NOMO-1 treated with DMSO at 0.1 percent for 48 hours (cell line): ENCODE data around the gene NUDT1.
A peak's percentile ranks its signal among the peaks of the same experiment; 100 is the strongest.

ENCODE experiments used
- DNase-seq: peaks from one replicate; lab custom pipeline; 2025; ENCODE audit not compliant: unreplicated experiment; lab: John Stamatoyannopoulos, UW

Gene NUDT1

DNA sequence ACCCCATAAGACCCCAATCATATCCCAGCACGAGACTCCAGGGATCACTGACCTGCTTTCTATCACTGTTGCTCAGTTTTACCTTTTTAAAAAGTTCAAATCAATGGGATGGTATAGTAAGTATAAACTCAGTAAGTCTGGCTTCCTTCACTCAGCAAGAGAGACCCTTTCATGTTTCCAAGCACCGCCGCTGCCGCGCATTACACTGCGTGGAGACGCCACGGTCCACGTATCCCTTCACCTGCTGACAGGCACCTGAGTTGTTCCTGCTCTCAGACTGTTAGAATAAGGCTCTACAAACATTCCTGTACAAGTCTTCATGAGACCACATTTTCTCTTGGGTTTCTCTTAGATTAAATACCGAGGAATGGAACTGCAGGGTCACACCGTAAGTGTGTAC is 37.6 kb upstream of the NUDT1 start:
- DNase-seq = no peak

DNA sequence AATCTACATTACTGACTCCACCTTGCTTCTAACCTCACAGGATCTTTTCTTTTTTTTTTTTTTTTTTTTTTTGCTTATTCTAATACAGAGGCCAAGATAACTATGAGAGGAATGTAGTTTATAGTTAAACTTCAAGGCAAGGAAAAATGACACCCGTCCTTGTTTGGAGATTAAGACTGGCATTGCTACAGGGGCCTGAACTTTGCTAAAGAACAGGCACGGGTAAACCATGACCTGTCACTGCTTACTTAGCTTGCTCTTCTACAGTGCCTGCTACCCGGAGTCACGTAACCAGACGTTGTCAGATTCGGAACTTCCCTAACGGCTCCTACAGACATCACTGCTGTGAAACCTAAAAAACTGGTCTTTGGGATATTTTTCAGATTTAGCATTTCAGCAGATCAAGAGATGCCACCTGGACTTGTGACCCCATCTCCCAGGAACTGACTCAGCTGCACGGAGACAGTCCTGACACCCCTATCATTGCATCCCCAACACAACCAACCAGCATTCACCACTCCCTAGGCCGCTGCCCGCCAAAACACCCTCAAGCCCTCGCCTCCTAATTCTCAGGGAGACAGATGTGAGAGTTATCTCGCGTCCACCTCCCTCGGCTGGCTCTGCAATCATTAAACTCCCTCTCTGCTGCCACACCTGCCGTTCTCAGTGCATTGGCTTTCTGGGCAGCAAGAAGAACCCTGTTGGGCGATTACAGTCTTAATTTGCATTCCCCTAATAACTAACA is 36.8 kb upstream of the NUDT1 start:
- DNase-seq = no peak

DNA sequence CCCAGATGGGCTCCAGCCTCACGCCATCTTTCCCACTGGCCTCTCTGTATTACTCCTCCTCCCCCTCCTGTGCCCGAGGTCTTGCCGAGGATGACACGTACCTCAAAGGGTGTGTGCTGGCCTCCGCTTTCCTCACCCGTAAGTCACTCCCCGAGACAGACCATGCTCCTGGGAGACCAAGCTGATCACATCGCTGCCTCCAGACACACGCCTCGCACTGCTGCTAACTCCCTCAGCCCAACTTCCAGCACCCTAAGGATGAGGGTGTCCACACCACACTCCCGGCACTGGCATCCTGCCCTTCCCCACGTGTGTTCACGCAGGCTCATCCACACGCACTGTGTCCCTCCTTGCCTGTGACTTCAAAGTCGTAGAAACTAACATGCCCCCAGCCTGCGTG is 33.3 kb upstream of the NUDT1 start:
- DNase-seq = no peak

DNA sequence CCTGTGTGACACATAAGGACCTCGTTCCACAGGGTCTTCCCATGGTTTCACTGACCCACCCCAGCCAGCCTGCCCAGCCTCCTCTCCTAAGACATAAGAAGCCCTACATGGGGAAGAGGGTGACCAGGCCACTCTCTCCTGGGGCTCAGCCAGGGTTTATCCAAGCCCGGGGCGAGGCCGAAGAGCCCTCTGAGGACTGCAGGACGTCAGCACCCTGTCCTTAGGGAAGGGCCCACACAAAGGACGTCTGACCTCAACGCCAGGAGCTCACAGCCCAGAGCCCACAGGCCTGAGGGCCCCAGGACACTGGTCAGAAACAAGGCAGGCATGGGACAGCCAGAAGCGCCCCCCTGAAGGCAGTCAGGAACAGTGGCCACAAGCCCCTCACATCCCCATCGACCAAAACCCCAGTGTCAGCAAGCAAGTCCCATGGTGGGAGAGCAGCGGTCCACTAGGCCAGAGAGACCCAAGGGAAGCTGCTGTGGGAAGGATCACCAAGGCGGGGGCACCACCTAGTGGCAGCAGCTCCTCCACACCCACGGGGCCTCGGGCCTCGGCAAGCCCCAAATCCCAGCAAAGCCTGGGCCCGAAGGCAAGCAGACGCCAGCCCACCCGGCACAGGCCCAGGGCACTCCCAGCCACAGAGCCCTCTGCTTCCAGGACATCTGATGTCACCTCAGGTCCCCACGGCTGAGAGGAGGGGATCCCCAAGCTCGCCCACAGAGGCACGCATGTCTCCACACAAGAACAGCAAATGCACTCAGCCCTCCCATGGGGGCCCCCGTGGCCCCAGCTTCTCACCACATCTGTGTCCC is 32.7 kb upstream of the NUDT1 start:
- peak; percentile 0 for DNase-seq

DNA sequence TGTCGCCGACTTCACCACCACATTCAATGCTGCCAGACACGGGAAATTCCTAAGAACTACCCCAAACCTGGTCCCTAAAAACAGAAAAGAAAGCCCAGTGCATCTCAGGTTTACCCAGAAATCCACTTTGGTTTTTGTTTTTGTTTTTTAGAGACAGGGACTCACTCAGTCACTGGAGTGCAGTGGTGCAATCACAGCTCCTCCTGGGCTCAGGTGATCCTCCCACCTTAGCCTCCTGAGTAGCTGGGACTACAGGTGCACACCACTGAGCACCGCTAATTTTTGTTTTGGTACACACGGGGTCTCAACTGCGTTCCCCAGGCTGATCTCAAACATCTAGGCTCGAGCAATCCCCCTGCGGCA is 32.1 kb upstream of the NUDT1 start:
- DNase-seq = no peak

DNA sequence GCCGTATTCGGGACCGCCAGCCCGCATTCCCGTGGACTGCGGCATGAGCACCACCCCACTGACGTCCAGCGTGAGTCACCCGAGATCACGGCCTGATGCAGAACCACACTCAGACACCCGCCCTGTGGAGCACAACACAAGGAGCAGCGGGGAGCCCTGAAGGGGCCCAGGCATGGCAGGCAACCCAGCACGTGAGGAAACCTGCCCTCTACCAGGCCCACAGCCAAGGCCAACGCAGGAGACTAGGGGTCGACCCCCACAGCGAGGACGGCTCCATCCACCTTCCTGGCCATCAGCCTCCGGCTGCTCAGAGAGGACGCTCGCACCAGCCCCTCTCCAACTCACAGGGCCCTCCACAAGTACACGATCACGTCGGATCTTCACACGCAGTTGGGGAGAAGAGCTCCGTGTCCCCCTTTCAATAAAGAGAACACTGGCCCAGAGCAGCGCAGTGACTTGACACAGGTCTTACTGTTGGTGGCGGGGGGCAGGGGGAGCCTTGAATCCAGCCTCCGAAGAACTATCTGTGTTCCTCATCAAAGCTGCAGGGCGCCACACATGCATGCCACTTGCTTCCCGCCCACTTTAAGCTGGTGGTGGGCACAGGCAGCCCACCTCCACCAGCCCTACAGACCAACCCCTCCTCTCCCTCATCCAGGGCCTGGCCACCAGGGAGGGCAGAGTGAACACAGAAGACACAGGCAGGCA is 31.3 kb upstream of the NUDT1 start:
- DNase-seq = no peak

DNA sequence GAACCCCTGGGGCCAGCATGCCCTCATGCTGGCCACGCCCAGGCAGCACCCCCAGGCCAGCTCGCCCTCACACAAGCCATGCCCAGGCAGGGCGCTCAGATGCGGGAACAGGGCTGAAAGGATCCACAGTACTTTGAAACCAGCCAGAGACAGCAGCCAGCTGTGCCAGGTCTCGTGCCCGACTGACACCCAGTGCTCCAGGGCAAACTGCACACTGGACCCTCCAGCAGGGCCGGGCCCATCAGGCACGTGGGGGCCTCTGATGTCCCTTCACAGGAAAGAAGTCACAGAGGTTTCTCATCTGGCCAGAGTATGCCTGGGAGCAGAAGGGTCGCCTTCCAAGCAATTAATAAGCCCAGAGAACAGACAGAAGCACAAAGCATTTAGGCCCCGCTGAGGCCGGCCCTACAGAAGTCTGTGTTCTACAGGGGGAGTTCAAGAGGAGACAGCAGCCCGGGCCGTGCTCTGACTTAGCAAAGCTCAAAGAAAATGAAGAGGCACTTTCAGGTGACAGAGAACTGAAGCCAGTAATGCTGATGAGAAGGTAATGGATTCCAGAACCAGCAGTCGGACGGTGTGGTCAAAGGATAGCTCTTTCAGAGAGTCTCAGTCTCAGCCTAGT is 30.7 kb upstream of the NUDT1 start:
- no peak for DNase-seq

DNA sequence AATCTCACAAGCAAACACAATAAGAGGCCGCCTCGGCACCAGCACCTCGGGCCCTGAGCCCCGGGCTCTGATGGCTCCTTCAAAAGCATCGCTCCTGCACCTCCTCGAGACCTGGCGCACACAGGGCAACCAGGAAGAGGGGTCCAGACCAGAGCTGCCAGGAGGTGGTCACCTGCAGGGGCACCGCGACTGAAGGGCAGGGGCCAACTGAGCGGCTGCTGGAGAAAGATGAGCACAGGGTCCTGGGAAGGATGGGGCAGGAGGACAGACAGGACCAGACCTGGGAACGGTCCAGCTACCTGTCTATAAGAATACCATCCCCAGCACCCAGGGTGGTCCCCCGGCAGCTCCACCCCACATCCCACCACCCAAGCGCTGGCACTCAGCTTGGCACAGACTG is 30.1 kb upstream of the NUDT1 start:
- DNase-seq = no peak

DNA sequence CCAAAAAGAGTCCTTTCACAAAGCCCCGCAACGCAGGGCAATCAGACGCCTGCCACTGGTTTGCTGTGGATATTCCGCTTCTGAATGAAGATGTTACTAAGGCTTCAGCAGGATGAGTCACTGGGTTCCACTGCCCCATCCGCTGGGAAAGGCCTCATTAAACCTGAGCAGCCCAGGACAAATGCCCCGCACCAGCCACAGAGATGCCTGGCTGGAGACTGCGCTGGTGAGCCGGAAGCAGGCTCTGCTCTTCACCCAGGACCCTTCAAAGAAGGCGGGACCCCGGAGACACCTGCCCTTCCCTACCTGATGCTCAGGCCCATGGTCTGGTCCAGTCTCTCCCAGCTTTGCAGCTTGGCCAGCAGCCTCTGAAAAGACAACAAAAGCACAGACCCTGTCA is 29.1 kb upstream of the NUDT1 start:
- DNase-seq = no peak

DNA sequence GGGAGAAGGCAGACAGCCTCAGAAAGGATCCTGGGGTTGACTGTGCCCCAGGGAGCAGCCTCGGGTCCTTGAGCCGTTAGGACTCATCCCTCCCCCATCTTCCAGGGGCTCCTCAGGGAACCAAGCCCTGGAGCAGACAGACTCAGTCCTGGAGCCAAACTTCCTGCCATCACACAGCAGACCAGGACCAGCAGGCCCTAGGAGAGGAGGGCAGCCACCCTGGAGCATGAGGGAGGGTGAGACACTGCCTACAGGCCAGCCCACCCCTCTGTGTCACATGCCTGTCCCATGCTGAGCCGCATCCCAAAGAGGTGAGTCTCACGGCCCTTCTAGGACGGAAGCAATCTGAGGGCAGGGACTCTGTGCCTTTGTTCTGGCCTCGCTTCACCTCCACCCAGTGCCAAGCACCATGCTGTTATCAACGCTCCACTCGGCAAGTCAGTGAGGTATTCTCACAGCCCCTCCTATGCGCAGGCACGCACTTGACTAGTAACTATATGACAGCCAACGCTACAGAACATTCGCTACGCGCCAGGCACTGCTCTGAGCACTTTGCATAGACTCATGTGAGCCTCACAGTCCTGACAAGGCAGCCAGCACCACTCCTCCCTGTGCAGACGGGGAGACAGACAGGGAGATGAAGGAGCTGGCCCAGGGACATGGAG is 28.3 kb upstream of the NUDT1 start:
- DNase-seq = no peak

DNA sequence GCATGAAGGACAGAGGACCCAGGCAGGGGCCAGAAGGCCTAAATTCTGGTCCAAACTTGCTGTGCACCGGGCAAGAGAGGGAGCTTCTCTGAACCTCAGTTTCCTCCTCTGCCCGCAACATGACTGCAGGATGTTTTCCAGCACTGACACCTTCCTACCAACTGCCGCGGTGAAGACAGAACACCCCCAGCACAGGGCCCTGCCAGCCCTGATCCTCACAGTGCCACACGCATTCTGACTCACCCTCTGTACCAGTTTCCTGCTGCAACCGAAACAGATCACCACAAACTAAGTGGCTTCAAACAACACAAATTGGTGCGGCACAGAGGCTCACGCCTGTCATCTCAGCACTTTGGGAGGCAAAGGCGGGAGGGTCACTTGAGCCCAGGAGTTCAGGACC is 27.4 kb upstream of the NUDT1 start:
- no peak for DNase-seq

DNA sequence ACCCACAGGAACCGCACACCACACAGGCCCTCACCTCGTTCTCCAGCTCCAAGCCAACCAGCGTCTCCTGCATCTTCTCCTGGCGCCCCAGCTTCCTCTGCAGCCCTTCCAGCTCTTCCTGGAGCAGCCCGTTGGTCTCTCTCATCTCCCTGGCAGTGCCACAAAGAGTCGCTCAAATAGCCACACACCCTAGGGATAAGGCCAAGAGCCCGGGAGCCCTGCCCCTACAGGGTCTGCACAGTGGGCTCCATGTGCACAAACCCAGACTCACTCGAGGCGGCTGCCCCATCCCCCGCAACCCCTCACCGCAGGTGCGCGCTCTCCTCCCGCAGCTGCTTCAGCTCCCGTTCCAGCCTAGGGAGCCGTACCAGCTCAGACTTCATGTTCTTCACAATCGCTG is 26.2 kb upstream of the NUDT1 start:
- DNase-seq = no peak

DNA sequence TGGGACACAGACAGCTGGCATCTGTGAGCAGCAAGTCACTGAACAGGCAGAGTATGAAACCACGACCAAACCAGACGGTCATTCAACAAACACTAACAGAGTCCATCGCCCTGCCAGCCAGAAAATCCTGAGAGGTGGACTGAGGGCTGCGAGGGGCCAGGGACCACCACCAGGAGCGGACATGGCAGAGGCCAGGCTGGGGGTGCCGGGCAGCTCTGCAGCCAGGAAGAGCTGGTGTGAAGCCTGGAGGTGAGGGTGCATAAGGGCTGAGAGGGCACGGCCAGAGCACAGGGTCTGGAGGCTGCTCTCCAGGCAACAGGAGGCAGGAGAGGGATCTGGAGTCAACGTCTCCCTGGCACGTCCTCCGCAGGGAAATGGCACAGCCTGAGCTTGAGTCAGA is 24.8 kb upstream of the NUDT1 start:
- DNase-seq = no peak

DNA sequence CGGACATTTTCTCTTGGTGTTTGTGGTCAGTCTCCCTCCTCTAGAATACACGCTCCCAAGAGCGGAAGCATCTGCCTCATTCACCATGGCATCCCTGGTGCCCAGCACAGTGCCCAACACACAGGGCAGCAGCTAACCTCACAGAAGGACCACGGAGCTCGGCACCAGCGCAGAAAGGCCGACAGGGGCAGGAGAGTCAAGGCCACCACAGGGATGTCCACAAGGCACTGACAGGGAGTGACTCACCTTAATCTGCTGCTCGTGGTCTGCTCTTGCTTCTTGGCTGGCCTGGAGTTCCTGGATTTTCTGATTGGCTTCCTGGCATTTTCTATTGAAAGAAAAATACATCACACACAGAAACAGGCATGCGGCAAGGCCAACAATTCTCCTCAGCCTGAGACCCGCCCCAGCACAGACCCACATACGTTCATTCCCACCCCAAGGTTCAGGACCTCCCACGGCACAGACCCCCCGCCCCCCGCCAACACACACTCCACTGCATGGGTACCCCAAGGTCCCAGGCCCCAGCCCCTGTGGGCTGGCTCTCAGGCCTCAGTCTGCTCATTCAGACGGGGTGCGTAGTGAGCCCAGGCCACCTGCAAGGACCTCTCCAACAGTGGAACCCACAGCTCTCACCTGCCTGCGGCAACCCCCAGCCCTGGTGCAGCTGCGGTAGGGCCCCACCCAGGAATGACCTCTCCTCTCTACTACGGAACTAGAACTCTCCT is 24.1 kb upstream of the NUDT1 start:
- no peak for DNase-seq

DNA sequence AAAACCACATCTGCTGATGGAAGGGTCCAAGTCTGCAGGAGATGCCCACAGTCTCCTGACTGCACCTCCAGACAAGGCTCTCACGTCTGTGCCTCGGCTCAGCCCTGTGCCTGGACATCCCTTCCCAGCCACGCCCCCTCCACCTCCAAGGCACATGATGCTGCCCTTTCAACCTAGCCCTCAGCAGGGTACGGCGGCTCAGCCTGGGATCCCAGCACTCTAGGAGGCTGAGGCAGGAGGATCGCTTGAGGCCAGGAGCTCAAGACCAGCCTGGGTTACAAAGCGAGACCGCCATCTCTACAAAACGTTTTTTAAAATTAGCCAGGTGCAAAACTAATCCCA is 23.6 kb upstream of the NUDT1 start:
- no peak for DNase-seq

DNA sequence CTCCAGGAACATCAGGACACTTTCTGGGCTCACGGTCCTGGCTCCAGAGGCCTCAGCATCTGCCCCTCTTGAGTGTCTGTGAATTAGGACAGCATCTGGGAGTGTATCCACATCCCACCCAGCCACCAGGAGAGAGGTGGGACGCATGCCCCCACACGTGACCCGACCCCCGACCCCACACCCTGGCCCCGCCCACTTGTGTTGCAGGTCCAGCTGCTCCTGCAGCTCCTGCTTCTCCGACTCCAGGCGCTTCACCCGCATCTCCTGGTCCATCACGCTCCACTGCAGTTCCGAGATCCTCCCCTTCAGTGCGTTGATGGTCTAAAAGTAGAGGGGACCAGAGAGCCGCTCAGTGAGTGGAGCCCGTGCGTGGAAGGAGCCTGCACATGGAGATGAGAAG is 22.9 kb upstream of the NUDT1 start:
- no peak for DNase-seq

DNA sequence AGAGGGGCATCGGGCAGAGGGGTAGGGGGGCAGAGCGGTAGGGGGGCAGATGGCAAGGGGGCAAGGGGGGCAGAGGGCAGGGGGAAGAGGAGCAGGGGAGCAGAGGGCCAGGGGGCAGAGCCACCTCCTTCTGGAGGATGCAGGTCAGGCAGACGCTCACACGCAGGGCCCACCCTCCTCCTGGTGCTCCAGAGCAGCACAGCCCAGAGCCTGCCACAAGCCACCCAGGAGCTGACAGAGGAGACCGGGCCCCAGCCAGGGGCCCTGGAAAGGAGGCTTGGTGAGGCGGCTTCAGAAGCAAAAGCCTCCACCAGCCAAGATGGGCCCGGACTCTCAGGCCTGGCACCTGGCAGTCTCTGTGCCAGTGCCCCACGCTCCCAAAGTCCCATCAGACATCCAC is 22.4 kb upstream of the NUDT1 start:
- no peak for DNase-seq

DNA sequence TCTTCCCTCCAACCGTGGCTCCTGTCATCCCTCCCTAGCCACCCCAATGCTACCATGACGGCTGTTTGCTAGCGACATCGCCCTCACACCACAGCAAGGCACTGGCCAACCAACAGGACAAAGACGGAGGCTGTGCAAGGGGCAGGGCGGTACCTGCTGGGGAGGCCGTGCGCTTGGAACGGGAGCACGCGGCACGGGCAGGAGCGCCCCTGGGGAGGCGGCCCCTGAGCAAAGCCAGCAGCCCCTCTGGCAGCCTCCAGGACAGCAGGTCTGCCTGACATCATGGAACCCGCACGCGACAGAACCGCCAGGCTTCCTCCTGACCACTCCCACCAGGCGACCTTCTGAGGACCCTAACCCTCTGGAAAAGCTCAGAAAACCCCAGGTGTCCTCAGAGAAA is 22.0 kb upstream of the NUDT1 start:
- no peak for DNase-seq

DNA sequence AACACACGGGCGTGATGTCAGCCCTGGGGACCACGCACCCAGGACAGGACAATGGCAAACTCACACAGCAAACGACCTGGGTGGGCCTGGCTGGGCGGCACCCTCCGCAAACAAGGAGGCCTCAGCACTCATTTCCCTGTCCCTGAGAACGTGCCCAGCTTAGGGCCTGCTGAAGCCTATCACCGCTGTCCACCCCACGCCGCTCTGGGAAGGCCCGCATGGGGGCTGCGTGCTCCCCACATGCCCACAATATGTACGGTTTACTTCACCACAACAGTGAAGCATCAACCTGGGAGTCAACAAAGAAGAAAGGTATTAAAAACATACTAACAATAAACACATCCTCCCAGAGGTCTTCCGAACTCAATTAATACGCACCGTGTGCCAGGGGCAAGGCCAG is 21.5 kb upstream of the NUDT1 start:
- DNase-seq = no peak

DNA sequence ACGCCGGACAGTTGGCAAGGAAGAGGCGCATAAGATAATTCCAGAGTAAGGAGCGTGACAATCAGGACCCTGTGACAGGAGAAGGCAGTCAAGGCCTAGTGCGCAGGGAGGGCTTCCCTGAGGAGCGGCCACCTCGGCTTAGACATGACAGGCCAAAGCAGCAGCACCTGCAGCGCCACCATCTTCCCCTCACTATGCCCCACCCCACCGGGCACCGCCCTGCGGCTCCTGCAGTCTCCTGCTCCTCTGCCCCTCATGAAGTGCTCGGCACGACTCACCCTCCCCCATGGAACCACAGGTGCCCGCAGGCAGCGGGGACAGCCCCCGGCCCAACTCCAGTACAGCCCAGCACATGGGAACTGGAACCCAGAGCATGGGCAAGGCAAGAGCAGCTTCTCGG is 21.1 kb upstream of the NUDT1 start:
- no peak for DNase-seq

DNA sequence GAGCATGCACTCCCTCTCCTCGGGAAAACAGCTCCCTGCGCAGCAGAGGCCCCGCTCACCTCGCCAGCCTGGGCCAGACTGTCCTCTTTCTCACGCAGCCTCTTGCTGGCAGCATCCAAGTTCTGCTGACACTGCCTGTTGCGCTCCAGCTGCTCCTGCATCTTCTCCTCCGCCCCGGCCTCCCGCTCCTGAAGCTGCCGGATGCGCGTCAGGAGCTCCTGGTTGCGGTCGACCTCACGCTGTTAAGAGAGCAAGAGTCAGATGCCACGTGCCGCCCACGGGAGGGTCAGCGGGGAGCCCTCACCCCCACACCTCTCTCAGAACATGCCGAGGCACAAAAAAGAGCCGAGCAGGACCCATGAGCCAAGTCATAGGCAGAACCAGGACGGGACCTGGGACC is 19.5 kb upstream of the NUDT1 start:
- no peak for DNase-seq
